ENCODE data around the gene CELA3B.

GRCh38 chr1:22037520-22037919, 60.7 kb downstream of the CELA3B start:
- TF ChIP-seq CTCF (IDR thresholded peaks at IDR 0.05) = no peak
- no peak for TF ChIP-seq POLR2A (IDR thresholded peaks at IDR 0.05)
